HEK293 (cell line): ENCODE data around the gene PPP1R15B.

Source experiments
- ZNF677 ChIP-seq: fragments of 450-650 bp; IDR thresholded peaks from 2 replicates; pipeline ENCODE4 v1.5.0; 2018; ENCODE audit warnings: missing biosample characterization, mild to moderate bottlenecking, missing genetic modification characterization, moderate library complexity
- ZNF791 ChIP-seq: fragments of 450-650 bp; formaldehyde crosslinking; IDR thresholded peaks from 2 replicates; pipeline ENCODE4 v1.5.1; 2016; ENCODE audit warnings: missing biosample characterization, missing genetic modification characterization
- TF ChIP-seq, protein P1 (sequence below): fragments of 450-650 bp; formaldehyde crosslinking; IDR thresholded peaks from 2 replicates; pipeline ENCODE4 v1.5.1; 2016; ENCODE audit warnings: missing biosample characterization, missing genetic modification characterization, borderline replicate concordance
- TF ChIP-seq, protein P2 (sequence below): fragments of 450-650 bp; formaldehyde crosslinking; IDR thresholded peaks from 2 replicates; pipeline ENCODE4 v1.5.1; 2016; ENCODE audit warnings: missing biosample characterization, missing genetic modification characterization
- TF ChIP-seq, protein P3 (sequence below): fragments of 450-650 bp; formaldehyde crosslinking; IDR thresholded peaks from 2 replicates; pipeline ENCODE4 v1.5.1; 2016; ENCODE audit warnings: missing biosample characterization, missing genetic modification characterization, low read depth

- TF ChIP-seq ZNF791 (tag by site-specific recombination) = no peak
- TF ChIP-seq, protein P1, sequence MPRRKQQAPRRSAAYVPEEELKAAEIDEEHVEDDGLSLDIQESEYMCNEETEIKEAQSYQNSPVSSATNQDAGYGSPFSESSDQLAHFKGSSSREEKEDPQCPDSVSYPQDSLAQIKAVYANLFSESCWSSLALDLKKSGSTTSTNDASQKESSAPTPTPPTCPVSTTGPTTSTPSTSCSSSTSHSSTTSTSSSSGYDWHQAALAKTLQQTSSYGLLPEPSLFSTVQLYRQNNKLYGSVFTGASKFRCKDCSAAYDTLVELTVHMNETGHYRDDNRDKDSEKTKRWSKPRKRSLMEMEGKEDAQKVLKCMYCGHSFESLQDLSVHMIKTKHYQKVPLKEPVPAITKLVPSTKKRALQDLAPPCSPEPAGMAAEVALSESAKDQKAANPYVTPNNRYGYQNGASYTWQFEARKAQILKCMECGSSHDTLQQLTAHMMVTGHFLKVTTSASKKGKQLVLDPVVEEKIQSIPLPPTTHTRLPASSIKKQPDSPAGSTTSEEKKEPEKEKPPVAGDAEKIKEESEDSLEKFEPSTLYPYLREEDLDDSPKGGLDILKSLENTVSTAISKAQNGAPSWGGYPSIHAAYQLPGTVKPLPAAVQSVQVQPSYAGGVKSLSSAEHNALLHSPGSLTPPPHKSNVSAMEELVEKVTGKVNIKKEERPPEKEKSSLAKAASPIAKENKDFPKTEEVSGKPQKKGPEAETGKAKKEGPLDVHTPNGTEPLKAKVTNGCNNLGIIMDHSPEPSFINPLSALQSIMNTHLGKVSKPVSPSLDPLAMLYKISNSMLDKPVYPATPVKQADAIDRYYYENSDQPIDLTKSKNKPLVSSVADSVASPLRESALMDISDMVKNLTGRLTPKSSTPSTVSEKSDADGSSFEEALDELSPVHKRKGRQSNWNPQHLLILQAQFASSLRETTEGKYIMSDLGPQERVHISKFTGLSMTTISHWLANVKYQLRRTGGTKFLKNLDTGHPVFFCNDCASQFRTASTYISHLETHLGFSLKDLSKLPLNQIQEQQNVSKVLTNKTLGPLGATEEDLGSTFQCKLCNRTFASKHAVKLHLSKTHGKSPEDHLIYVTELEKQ (tag by site-specific recombination) = no peak
- TF ChIP-seq, protein P2, sequence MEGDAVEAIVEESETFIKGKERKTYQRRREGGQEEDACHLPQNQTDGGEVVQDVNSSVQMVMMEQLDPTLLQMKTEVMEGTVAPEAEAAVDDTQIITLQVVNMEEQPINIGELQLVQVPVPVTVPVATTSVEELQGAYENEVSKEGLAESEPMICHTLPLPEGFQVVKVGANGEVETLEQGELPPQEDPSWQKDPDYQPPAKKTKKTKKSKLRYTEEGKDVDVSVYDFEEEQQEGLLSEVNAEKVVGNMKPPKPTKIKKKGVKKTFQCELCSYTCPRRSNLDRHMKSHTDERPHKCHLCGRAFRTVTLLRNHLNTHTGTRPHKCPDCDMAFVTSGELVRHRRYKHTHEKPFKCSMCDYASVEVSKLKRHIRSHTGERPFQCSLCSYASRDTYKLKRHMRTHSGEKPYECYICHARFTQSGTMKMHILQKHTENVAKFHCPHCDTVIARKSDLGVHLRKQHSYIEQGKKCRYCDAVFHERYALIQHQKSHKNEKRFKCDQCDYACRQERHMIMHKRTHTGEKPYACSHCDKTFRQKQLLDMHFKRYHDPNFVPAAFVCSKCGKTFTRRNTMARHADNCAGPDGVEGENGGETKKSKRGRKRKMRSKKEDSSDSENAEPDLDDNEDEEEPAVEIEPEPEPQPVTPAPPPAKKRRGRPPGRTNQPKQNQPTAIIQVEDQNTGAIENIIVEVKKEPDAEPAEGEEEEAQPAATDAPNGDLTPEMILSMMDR (tag by site-specific recombination) = no peak
- no peak for TF ChIP-seq ZNF677 (tag by site-specific recombination)
- TF ChIP-seq, protein P3, sequence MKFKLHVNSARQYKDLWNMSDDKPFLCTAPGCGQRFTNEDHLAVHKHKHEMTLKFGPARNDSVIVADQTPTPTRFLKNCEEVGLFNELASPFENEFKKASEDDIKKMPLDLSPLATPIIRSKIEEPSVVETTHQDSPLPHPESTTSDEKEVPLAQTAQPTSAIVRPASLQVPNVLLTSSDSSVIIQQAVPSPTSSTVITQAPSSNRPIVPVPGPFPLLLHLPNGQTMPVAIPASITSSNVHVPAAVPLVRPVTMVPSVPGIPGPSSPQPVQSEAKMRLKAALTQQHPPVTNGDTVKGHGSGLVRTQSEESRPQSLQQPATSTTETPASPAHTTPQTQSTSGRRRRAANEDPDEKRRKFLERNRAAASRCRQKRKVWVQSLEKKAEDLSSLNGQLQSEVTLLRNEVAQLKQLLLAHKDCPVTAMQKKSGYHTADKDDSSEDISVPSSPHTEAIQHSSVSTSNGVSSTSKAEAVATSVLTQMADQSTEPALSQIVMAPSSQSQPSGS (tag by site-specific recombination) = no peak
These were observed 39.9 kb upstream of the PPP1R15B start for GRCh38 chr1:204451352-204452124.
